Measurements from ENCODE around the gene HSD3B2. TPM values are rescaled to one million over a fixed set of nuclear protein-coding genes. Genes with fewer than 3 reads are reported as not detected.

HSD3B2 gene
- total RNA-seq, 1 experiment from 2014 or later = not detected

GRCh38 chr1:119467219-119467618 is 52.3 kb downstream of the HSD3B2 start:
- no peaks in the 10 kb centered on the region for H3K79me1 ChIP-seq (ENCODE audit: insufficient read depth, low read depth, low read length, poor library complexity, severe bottlenecking)
- no peak overlapping the region for H2BK12ac ChIP-seq (ENCODE audit: insufficient read length, low read depth, low read length)
- H3K23ac ChIP-seq (ENCODE audit: insufficient read length, low read depth, low read length) = no peak overlapping the region
- TF ChIP-seq CTCF (conservative IDR thresholded peaks at IDR 0.05) = no peak
- no peak overlapping the region for H3K27ac Mint-ChIP-seq
- H2AFZ ChIP-seq (ENCODE audit: low read length) = no peak overlapping the region
- H2BK15ac ChIP-seq (ENCODE audit: low read depth, low read length) = no peak overlapping the region
- H3K4me3 Mint-ChIP-seq = no peak overlapping the region
- H3K4me2 ChIP-seq (ENCODE audit: insufficient read depth, insufficient read length, low read length) = no peak overlapping the region
- H3K4me1 Mint-ChIP-seq = peaks cover 3 to 11% of the 10 kb centered on the region in 2 experiments; a peak in 3 of 4 replicates
- no CpG with 5 or more reads among the region's 1 CpG for WGBS (ENCODE audit: extremely low coverage, insufficient read length, low lambda C conversion rate)
- peaks cover 3% of the 10 kb centered on the region; the same call in 1 of the 2 replicates for H3K4me1 ChIP-seq (ENCODE audit: insufficient read depth, low read length)
- no peak overlapping the region for H2BK120ac ChIP-seq (ENCODE audit: low read depth, low read length, poor library complexity, severe bottlenecking)
- H3K36me3 Mint-ChIP-seq (ENCODE audit: insufficient read depth in 1 of 3, low read depth in 3 of 3) = no peaks in the 10 kb centered on the region
- H3K56ac ChIP-seq (ENCODE audit: insufficient read length, low read depth, low read length) = no peak overlapping the region
- H4K91ac ChIP-seq (ENCODE audit: insufficient read length, low read depth, low read length) = no peak overlapping the region
- H3K9ac ChIP-seq (ENCODE audit: extremely low read depth, insufficient read length, low read length) = no peak overlapping the region
- H3K18ac ChIP-seq (ENCODE audit: insufficient read length, low read depth, low read length) = no peak overlapping the region
- no peak overlapping the region for H4K5ac ChIP-seq (ENCODE audit: insufficient read length, low read depth, low read length)
- no peak overlapping the region for H2BK20ac ChIP-seq (ENCODE audit: low read depth, low read length, poor library complexity, severe bottlenecking)
- H3K4ac ChIP-seq (ENCODE audit: low read depth, low read length) = no peak overlapping the region
- no peaks in the 10 kb centered on the region for H3K23me2 ChIP-seq (ENCODE audit: insufficient read length, low read depth, low read length, poor library complexity, severe bottlenecking)
- H3K79me2 ChIP-seq (ENCODE audit: insufficient read depth, low read length) = no peaks in the 10 kb centered on the region
- H3K27me3 Mint-ChIP-seq (ENCODE audit: low read depth) = peaks cover 5% of the 10 kb centered on the region
- no peak overlapping the region for H3K14ac ChIP-seq (ENCODE audit: insufficient read depth, low read length)
- H2BK5ac ChIP-seq (ENCODE audit: insufficient read length, low read length) = no peak overlapping the region
- no peaks in the 10 kb centered on the region for H4K20me1 ChIP-seq (ENCODE audit: control insufficient read depth, insufficient read depth, insufficient read length)
- H3K9me3 Mint-ChIP-seq = no peaks in the 10 kb centered on the region
- no peak overlapping the region for H3K27ac ChIP-seq (ENCODE audit: insufficient read length, low read depth, low read length)
- H3K9me3 ChIP-seq (ENCODE audit: control insufficient read depth, low read depth, low read length) = no peaks in the 10 kb centered on the region
- DNase-seq = no peak
- H4K8ac ChIP-seq (replicated peaks; ENCODE audit: insufficient read length, low read depth, low read length) = no peak overlapping the region
- no peaks in the 10 kb centered on the region for H3K27me3 ChIP-seq (ENCODE audit: insufficient read depth, low read length)
- no peak overlapping the region for H2AK5ac ChIP-seq (ENCODE audit: insufficient read length, low read length)
- no peak overlapping the region for H3T11ph ChIP-seq (ENCODE audit: low read length)
